Activated naive CD4-positive, alpha-beta T cell treated with anti-CD3 and anti-CD28 coated beads, Interleukin-2, amount 50 U/mL, for 16 hours (primary cell): ENCODE results near the gene DGKA.
"Not testable (repeated sequence)": the region's sequence is repeated elsewhere in the genome, so short reads cannot be mapped to it uniquely, and the experiment has no call there.

Experiments
- DNase-seq: peaks from one replicate; pipeline ENCODE4 v3.0.0-alpha.2; 2020

Gene DGKA

GRCh38 chr12:55969356-55969755 is 38.4 kb downstream of the DGKA start:
- no peak for DNase-seq

GRCh38 chr12:55970775-55971174 is 39.8 kb downstream of the DGKA start:
- DNase-seq: no peak

- no peak for DNase-seq
Observed at GRCh38 chr12:55972042-55972441, 41.1 kb downstream of the DGKA start.

GRCh38 chr12:55972456-55972855 is 41.5 kb downstream of the DGKA start:
- DNase-seq: no peak

- no peak for DNase-seq
Observed at GRCh38 chr12:55972911-55973598, 42.1 kb downstream of the DGKA start.

GRCh38 chr12:55973599-55974307 is 42.8 kb downstream of the DGKA start, which contains the start of gene RAB5B:
Gene RAB5B (plus strand): TSS chr12:55974078. CDS start chr12:55986961, 12,883 bp downstream.
- DNase-seq: peak; percentile 99

- DNase-seq: peak; percentile 26
Observed at GRCh38 chr12:55974308-55974730, 43.4 kb downstream of the DGKA start.

GRCh38 chr12:55978393-55978792 is 47.4 kb downstream of the DGKA start:
- DNase-seq: no peak

- DNase-seq: no peak
Observed at GRCh38 chr12:55979069-55979468, 48.1 kb downstream of the DGKA start.

GRCh38 chr12:55981882-55982281 is 50.9 kb downstream of the DGKA start:
- not testable (repeated sequence) for DNase-seq

- no peak for DNase-seq
Observed at GRCh38 chr12:55982319-55982936, 51.5 kb downstream of the DGKA start.

GRCh38 chr12:55983232-55983842 is 52.4 kb downstream of the DGKA start:
- no peak for DNase-seq

GRCh38 chr12:55984861-55985260 is 53.9 kb downstream of the DGKA start:
- no peak for DNase-seq

- no peak for DNase-seq
Observed at GRCh38 chr12:55985341-55985740, 54.4 kb downstream of the DGKA start.

- DNase-seq: not testable (repeated sequence)
Observed at GRCh38 chr12:55985976-55986375, 55.0 kb downstream of the DGKA start.

GRCh38 chr12:55991110-55991509 is 60.1 kb downstream of the DGKA start:
- DNase-seq: no peak

GRCh38 chr12:55993230-55993853 is 62.4 kb downstream of the DGKA start:
- DNase-seq: no peak

- DNase-seq: no peak
Observed at GRCh38 chr12:55995366-55995765, 64.4 kb downstream of the DGKA start.

- DNase-seq: peak; percentile 49
Observed at GRCh38 chr12:55996201-55996714, 65.3 kb downstream of the DGKA start.

- DNase-seq: no peak
Observed at GRCh38 chr12:55996715-55997534, 66.0 kb downstream of the DGKA start, which contains the start of gene SUOX. Gene SUOX (plus strand): TSS chr12:55997276. CDS start chr12:56002222, 4,946 bp downstream.

GRCh38 chr12:55997535-55997859 is 66.5 kb downstream of the DGKA start:
- DNase-seq: no peak

GRCh38 chr12:55999522-55999921 is 68.6 kb downstream of the DGKA start:
- DNase-seq: not testable (repeated sequence)
